HG03571 (cell line): ENCODE data around the gene SHB.
"Not testable (repeated sequence)": the region's sequence is repeated elsewhere in the genome, so short reads cannot be mapped to it uniquely, and the experiment has no call there.

Source experiments
- ATAC-seq: cut with Tn5 transposase; IDR thresholded peaks from one replicate; pipeline ENCODE4 v1.9.1; 2021; ENCODE audit not compliant: unreplicated experiment

The SHB gene

DNA sequence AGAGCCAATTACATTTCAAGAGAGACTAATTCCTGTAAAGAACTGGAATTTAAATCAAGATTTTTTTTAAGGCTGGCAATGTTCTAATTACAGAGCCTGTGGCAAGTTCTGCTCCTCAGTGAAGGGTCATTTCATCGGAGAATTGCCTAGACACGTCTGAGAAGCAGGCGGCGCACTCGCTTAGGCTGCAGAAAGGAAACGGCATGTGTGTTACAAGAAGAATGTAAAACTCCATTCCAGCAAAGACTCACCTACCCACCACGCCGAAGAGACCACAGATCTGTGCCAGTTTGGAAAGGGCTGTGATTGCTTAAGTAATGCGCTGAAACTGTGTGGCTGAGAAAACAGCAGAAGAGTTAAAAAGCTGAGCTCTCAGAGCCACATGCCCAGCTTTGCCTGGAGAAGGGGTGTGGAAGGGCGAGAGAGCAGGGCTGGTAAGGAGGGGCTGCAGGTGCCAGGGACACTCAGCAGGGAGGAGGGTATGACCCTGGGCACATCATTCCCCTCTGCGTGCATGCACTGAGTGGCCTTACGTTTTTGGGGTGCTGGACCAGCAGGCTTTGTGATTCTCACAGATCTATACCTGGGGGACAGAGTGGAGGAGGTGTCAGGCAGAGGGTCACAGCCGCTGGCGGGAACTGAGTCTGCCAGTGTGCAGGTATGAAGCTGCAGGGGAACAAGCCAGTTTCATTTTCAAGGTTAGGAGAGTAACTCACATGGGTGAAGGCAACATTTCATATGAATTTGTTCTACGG is 147.3 kb downstream of the SHB start:
- ATAC-seq, result no peak

- ATAC-seq, result no peak
These were observed 147.9 kb downstream of the SHB start for GRCh38 chr9:37921168-37921510.

DNA sequence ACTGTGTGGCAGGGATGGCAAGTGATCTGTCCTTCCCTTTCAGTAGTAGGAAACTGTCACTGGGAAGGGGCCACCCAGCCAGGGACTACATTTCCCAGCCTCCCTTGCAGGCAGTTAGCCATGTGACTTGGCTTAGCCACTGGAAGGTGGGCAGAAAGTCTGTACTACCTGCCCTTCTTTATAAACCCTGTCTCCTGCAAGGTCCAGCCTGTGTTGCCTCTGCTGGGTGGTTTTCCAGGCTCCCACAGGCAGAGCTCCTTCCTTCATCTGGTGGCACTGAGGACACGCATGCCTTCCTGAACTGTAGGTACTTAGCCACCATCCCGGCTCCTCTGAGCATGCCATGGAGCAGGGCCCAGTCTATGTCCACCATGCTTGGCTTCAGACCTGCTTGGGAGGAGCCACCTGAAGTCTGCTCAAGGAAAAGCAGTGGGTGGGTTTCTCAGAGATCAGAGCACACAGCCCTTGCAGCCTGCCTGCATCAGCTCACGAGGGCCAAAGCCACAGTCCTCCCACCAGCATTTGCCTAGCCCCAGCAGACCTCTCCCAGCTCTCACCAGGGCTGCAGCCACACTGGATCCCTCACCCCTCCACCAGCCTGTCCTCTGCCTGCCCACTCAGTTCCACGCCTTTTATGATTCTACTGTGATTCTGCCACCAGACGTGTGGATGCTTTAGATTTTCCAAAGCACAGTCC is 148.4 kb downstream of the SHB start:
- ATAC-seq, result no peak

DNA sequence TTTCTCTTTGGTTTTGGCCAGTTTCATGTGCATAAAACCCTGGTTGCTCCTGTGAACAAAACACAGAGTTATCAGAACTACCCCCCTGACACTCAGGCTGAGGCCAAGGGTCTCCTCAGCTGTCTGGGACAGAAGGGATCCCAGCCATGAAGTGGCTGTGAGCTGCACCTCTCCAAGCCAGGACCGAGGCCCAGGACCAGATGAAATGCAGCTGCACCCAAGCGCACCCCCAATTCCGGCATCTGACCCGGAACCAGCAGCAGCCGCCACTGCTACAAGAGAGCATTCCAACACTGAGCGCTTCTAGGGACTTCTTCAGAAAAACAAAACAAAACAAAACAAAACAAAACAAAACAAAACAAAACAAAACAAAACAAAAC is 149.1 kb downstream of the SHB start:
- ATAC-seq, result no peak

- ATAC-seq, result no peak
These were observed 149.6 kb downstream of the SHB start for GRCh38 chr9:37919246-37919955.

- ATAC-seq, result no peak
These were observed 150.3 kb downstream of the SHB start for GRCh38 chr9:37918665-37919170.

GRCh38 chr9:37917801-37918664 is 151.0 kb downstream of the SHB start:
- no peak for ATAC-seq

DNA sequence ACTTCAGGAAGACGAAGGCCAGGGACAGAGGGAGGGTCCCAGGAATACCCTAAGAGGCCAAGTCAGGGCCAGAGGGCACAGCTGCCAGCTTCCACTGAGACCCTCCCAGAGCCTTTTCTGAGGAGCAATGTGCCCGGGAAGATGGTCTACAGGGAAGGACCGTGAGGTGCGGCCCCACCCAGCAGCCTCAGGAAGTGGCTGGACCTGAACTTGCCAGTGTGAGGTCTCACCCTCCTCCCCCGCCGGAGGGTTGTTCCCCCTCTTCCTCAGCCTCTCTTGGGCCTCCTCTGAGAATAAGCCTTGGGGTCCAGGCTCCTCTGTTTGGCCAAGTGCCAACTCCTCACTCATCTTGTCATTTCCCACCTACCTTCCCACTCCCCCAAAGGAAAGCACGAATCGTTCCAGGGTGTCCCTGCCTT is 151.7 kb downstream of the SHB start:
- ATAC-seq, result no peak

- ATAC-seq, result no peak
These were observed 152.3 kb downstream of the SHB start for GRCh38 chr9:37916471-37917312.

- no peak for ATAC-seq
These were observed 153.0 kb downstream of the SHB start for GRCh38 chr9:37915911-37916470.

DNA sequence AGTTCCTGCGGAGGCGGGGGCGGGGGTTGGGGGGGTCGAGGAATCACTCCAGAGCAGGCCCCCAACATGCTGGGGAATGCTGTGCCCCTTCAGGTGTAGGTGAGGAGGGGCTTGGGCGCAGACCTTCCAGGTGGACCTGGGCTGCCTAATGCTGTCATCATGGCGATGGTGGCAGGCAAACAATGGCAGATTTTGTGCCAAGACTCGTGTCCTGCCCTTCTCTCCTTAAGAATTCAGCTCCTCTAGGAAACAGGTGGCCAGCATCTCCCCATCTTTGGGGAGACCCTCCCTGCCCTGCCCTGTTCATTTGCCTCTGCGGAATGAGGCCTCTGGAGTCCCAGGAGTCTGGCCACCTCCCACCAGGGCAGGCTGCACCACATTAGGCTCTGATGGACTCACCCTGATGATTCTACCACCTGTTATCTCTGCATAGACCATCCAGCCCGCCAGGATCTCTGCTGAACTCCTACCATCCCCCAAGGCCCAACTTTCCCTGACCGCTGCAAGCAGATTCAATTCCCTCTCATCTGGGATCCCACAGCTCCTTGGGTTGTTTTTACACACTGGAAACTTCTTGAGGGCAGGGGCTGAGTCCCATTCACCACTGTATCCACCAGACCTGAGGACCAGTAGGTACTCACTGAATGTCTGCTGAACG is 154.2 kb downstream of the SHB start:
- ATAC-seq, result no peak

- no peak for ATAC-seq
These were observed 154.9 kb downstream of the SHB start for GRCh38 chr9:37914154-37914551.

- no peak for ATAC-seq
These were observed 155.4 kb downstream of the SHB start for GRCh38 chr9:37913480-37914153.

DNA sequence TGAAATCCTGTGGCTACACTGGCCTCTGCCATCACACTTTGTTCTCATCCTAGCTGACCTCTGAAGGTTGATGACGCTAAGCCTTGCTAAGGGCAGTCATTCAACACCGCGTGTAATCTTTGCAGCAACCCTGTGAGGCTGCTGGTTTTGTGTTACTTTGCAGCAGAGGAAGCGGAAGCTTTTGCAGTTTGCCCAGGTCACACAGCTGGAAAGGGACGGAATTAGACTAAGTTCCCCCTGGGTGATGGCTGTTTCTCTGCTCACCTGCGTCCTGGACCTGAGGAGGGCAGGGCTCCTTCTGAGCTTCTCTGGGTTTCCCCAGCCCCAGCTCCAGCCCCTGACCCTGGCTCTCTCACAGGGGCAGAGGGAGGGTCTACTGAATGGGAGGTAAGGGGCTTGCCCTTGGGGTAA is 157.8 kb downstream of the SHB start:
- ATAC-seq, result no peak

DNA sequence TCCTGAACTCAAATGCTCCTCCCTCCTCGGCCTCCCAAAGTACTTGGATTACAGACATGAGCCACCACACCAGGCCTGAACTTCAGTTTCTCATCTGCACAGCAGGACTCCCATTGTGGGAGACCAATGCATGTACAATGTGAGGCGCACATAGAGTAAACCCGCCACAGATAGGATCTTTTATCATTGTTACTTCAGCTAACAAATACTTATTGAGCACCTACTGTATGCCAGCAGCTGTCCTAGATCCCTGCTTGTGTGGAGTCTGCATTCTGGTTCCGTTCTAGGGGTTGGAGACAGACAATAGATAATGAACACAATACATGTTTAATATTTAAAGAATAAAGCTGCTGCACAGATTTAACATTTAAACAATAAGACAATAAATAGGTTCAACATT is 158.8 kb downstream of the SHB start:
- no peak for ATAC-seq

DNA sequence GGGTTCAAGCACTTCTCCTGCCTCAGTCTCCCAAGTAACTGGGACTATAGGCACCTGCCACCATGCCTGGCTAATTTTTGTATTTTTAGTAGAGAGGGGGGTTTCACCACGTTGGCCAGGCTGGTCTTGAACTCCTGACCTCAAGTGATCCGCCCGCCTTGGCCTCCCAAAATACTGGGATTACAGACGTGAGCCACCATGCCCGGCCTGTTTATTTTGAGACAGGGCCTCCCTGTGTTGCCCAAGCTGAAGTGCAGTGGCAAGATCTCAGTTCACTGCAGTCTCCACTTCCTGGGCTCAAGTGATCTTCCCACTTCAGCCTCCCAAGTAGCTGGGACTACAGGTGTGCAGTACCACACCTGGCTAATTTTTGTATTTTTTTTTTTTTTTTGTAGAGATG is 159.2 kb downstream of the SHB start:
- ATAC-seq, result not testable (repeated sequence)

DNA sequence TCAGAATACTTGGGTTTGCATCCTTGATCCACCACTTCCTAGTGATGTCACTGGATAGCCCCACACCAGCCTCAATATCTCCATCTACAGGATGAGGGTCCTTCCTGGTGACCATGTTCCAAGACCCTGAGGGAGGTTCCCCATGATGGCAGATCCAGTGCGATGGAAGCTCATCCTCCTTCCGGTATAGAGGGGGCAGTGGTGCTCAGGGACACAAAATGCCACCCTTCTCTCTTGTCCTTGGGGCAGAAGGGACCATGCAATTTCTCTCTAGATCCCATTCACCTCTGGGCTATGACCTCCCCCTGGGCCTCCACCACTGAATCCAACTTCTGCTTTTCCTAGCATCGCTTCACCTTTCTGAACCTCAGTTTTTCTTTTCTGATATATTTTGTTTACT is 159.7 kb downstream of the SHB start:
- ATAC-seq, result no peak

- no peak for ATAC-seq
These were observed 160.3 kb downstream of the SHB start for GRCh38 chr9:37908698-37909186.

GRCh38 chr9:37908283-37908682 is 160.7 kb downstream of the SHB start:
- ATAC-seq, result no peak
